Liver (tissue), 9 donors: ENCODE measurements around the gene TTI1. TPM values are rescaled to one million over a fixed set of nuclear protein-coding genes. Genes with fewer than 3 reads are reported as not detected.

Source experiments
- DNase-seq: peaks from one replicate; pipeline ENCODE4 v3.0.0-alpha.2; 2017; ENCODE audit warnings: low spot score
- H3K27ac ChIP-seq, 2 donors: one replicate each; pipeline ENCODE4 v1.7.0; 2013; ENCODE audit warnings: inconsistent platforms in 2 of 2, low read length in 2 of 2, control low read depth in 1 of 2, low read depth in 1 of 2, mild to moderate bottlenecking in 1 of 2
- H3K27me3 ChIP-seq, 4 donors: one replicate each; pipeline versions ENCODE4 v1.6.1 to v1.7.0; 2013; ENCODE audit warnings: low read length in 3 of 4, inconsistent platforms in 1 of 4, mild to moderate bottlenecking in 1 of 4, moderate library complexity in 1 of 4; ENCODE audit not compliant: control insufficient read depth in 4 of 4, insufficient read depth in 4 of 4
- H3K36me3 ChIP-seq, 4 donors: one replicate each; pipeline versions ENCODE4 v1.6.1 to v1.7.0; 2013; ENCODE audit warnings: low read length in 3 of 4, mild to moderate bottlenecking in 3 of 4, low read depth in 1 of 4, moderate library complexity in 1 of 4; ENCODE audit not compliant: control insufficient read depth in 4 of 4, insufficient read depth in 3 of 4
- H3K4me1 ChIP-seq, 4 donors: one replicate each; pipeline versions ENCODE4 v1.6.1 to v1.7.0; 2013; ENCODE audit warnings: low read length in 3 of 4, mild to moderate bottlenecking in 3 of 4, moderate library complexity in 1 of 4; ENCODE audit not compliant: control insufficient read depth in 4 of 4, insufficient read depth in 4 of 4
- H3K4me3 ChIP-seq, 3 donors: one replicate each; pipeline versions ENCODE4 v1.6.1 to v1.7.0; 2013; ENCODE audit warnings: low read length in 3 of 3, control low read depth in 1 of 3, low read depth in 1 of 3, mild to moderate bottlenecking in 1 of 3
- H3K9ac ChIP-seq, 2 donors: one replicate each; pipeline ENCODE4 v1.7.0; 2013; ENCODE audit warnings: low read length in 2 of 2, mild to moderate bottlenecking in 2 of 2, moderate library complexity in 2 of 2, control low read depth in 1 of 2, low read depth in 1 of 2
- H3K9me3 ChIP-seq, 4 donors: one replicate each; pipeline versions ENCODE4 v1.6.1 to v1.7.0; 2013; ENCODE audit warnings: low read length in 3 of 4; ENCODE audit not compliant: control insufficient read depth in 4 of 4
- ATF3 ChIP-seq: IDR thresholded peaks from 2 replicates; pipeline ENCODE4 v1.6.1; 2016; ENCODE audit warnings: antibody characterized with exemption
- EGR1 ChIP-seq, 2 donors: IDR thresholded peaks; 2 replicates each; pipeline ENCODE4 v1.6.1; 2016 to 2018; ENCODE audit warnings: antibody characterized with exemption in 2 of 2, low read depth in 2 of 2
- FOXA2 ChIP-seq: IDR thresholded peaks from 2 replicates; pipeline ENCODE4 v1.6.1; 2016; ENCODE audit warnings: antibody characterized with exemption
- GABPA ChIP-seq, 2 donors: IDR thresholded peaks in 1 of 2; conservative IDR thresholded peaks in 1 of 2; 2 replicates each; pipeline ENCODE4 v1.6.1; 2016; ENCODE audit warnings: antibody characterized with exemption in 2 of 2, mild to moderate bottlenecking in 1 of 2, moderate library complexity in 1 of 2
- HNF4A ChIP-seq, 2 donors: conservative IDR thresholded peaks; 2 replicates each; pipeline ENCODE4 v1.6.1; 2016; ENCODE audit warnings: antibody characterized with exemption in 2 of 2, mild to moderate bottlenecking in 2 of 2
- HNF4G ChIP-seq: IDR thresholded peaks from 2 replicates; pipeline ENCODE4 v1.6.1; 2016; ENCODE audit warnings: antibody characterized with exemption
- JUND ChIP-seq, 2 donors: IDR thresholded peaks; 2 replicates each; pipeline ENCODE4 v1.6.1; 2016; ENCODE audit warnings: antibody characterized with exemption in 2 of 2
- MAX ChIP-seq: IDR thresholded peaks from 2 replicates; pipeline ENCODE4 v1.6.1; 2016; ENCODE audit warnings: antibody characterized with exemption
- NR2F2 ChIP-seq: IDR thresholded peaks from 2 replicates; pipeline ENCODE4 v1.6.1; 2016; ENCODE audit warnings: antibody characterized with exemption
- RAD21 ChIP-seq, 2 donors: IDR thresholded peaks; 2 replicates each; pipeline ENCODE4 v1.6.1; 2016; ENCODE audit warnings: antibody characterized with exemption in 2 of 2, mild to moderate bottlenecking in 2 of 2
- REST ChIP-seq: IDR thresholded peaks from 2 replicates; pipeline ENCODE4 v1.6.1; 2016; ENCODE audit warnings: antibody characterized with exemption, mild to moderate bottlenecking
- RXRA ChIP-seq, 2 donors: IDR thresholded peaks; 2 replicates each; pipeline ENCODE4 v1.6.1; 2017 to 2018; ENCODE audit warnings: antibody characterized with exemption in 2 of 2, mild to moderate bottlenecking in 1 of 2
- SP1 ChIP-seq: IDR thresholded peaks from 2 replicates; pipeline ENCODE4 v1.6.1; 2018; ENCODE audit warnings: antibody characterized with exemption, mild to moderate bottlenecking
- YY1 ChIP-seq: IDR thresholded peaks from 2 replicates; pipeline ENCODE4 v1.6.1; 2016; ENCODE audit warnings: antibody characterized with exemption, mild to moderate bottlenecking
- WGBS: extraction: QIAGEN DNeasy Blood & Tissue Kit; methylation state at CpG from one replicate; pipeline ENCODE4 v1.1.7; 2013; 5-methylcytosine and 5-hydroxymethylcytosine counted together
- polyA plus RNA-seq, 2 donors: library from polyadenylated mRNA; stranded (reverse) in 1 of 2; unstranded in 1 of 2; fragments of 200-250 nt in 1 of 2; fragments of >200 nt in 1 of 2; fragmentation: Nextera tagmentation in 1 of 2; extraction: Ambion mirVana in 1 of 2; gene quantifications; one replicate each; pipeline versions ENCODE4 v1.2.1 to v1.2.3, GENCODE V29; 2013 to 2015
- total RNA-seq, 2 donors: library from RNA; depleted of rRNA; stranded (reverse); fragments of >200 nt; gene quantifications; one replicate each; pipeline ENCODE4 v1.2.3, GENCODE V29; 2014
- TF ChIP-seq, protein P1 (sequence below): fragments of 150-350 bp; IDR thresholded peaks from 2 replicates; pipeline ENCODE4 v1.5.1; 2017; ENCODE audit warnings: improper control_type of control experiment, low read depth, low read length; ENCODE audit not compliant: missing input control
- TF ChIP-seq, protein P2 (sequence below): IDR thresholded peaks from 2 replicates; pipeline ENCODE4 v1.6.1; 2016; ENCODE audit warnings: antibody characterized with exemption
- donor health status: healthy.
- donor health status: healthy.
- donor health status: healthy.
- donor health status: healthy.
- donor health status: healthy.

Gene TTI1
- total and polyA plus RNA-seq, 4 donors = 4.6 to 20.4 (median 11.3) TPM

DNA sequence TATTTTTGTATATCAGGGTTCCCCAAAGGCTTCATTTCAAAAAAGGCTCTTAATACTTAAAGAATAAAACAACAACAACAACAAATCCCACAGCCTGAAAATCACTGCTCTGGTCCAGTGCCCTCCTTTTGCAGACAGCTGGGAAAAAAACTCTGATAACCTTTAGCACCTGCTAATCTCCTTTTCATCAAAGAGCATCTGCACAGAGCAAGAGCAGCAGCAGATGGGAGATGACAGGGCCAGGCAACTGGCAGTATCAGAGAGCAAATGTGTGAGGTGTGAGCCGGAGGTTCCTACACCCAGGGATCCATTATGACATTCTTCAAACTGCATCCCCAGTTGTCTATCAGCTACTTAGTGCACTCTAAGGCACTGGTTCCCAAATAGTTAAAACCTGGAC lies 25.7 kb downstream of the TTI1 start:
- peaks cover 4 to 29% (median 21%) of the 10 kb centered on the region in 4 donors for H3K36me3 ChIP-seq

GRCh38 chr20:38005903-38006302 lies 27.4 kb downstream of the TTI1 start:
- TF ChIP-seq MAX = no peak
- no peak for TF ChIP-seq FOXA2
- no peak for TF ChIP-seq HNF4G
- no peak for TF ChIP-seq HNF4A (conservative IDR thresholded peaks at IDR 0.05)
- no peak for TF ChIP-seq NR2F2
- no peak for TF ChIP-seq JUND (IDR thresholded peaks at IDR 0.05)
- no peak for TF ChIP-seq RAD21 (IDR thresholded peaks at IDR 0.05)
- no peak for TF ChIP-seq RXRA (IDR thresholded peaks at IDR 0.05)
- no peak for TF ChIP-seq SP1
- TF ChIP-seq GABPA (IDR thresholded peaks at IDR 0.05 in 1 of 2, conservative IDR thresholded peaks at IDR 0.05 in 1 of 2) = no peak
- TF ChIP-seq REST = no peak
- TF ChIP-seq, protein P1, sequence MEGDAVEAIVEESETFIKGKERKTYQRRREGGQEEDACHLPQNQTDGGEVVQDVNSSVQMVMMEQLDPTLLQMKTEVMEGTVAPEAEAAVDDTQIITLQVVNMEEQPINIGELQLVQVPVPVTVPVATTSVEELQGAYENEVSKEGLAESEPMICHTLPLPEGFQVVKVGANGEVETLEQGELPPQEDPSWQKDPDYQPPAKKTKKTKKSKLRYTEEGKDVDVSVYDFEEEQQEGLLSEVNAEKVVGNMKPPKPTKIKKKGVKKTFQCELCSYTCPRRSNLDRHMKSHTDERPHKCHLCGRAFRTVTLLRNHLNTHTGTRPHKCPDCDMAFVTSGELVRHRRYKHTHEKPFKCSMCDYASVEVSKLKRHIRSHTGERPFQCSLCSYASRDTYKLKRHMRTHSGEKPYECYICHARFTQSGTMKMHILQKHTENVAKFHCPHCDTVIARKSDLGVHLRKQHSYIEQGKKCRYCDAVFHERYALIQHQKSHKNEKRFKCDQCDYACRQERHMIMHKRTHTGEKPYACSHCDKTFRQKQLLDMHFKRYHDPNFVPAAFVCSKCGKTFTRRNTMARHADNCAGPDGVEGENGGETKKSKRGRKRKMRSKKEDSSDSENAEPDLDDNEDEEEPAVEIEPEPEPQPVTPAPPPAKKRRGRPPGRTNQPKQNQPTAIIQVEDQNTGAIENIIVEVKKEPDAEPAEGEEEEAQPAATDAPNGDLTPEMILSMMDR = no peak
- TF ChIP-seq, protein P2, sequence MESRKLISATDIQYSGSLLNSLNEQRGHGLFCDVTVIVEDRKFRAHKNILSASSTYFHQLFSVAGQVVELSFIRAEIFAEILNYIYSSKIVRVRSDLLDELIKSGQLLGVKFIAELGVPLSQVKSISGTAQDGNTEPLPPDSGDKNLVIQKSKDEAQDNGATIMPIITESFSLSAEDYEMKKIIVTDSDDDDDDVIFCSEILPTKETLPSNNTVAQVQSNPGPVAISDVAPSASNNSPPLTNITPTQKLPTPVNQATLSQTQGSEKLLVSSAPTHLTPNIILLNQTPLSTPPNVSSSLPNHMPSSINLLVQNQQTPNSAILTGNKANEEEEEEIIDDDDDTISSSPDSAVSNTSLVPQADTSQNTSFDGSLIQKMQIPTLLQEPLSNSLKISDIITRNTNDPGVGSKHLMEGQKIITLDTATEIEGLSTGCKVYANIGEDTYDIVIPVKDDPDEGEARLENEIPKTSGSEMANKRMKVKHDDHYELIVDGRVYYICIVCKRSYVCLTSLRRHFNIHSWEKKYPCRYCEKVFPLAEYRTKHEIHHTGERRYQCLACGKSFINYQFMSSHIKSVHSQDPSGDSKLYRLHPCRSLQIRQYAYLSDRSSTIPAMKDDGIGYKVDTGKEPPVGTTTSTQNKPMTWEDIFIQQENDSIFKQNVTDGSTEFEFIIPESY = no peak
- no peak for TF ChIP-seq ATF3

More for the DNA sequence above, 25.7 kb downstream of the TTI1 start:
- no peak for DNase-seq
- no peak overlapping the region for H3K27ac ChIP-seq
- TF ChIP-seq REST (no peak), YY1 (no peak), NR2F2 (no peak), RXRA (IDR thresholded peaks at IDR 0.05) (no peak), GABPA (IDR thresholded peaks at IDR 0.05 in 1 of 2, conservative IDR thresholded peaks at IDR 0.05 in 1 of 2) (no peak), HNF4A (conservative IDR thresholded peaks at IDR 0.05) (no peak), MAX (no peak), EGR1 (IDR thresholded peaks at IDR 0.05; ENCODE audit: low read depth in 2 of 2) (no peak)
- H3K4me3 ChIP-seq = no peak overlapping the region
- 100% methylated on average over 1 of the region's 1 CpG for WGBS
- no peak overlapping the region for H3K9ac ChIP-seq
- H3K4me1 ChIP-seq = no peaks in the 10 kb centered on the region
- no peaks in the 10 kb centered on the region for H3K9me3 ChIP-seq
- no peaks in the 10 kb centered on the region for H3K27me3 ChIP-seq

More at GRCh38 chr20:38005903-38006302, 27.4 kb downstream of the TTI1 start:
- H3K9me3 ChIP-seq = no peaks in the 10 kb centered on the region
- H3K4me3 ChIP-seq = no peak overlapping the region
- DNase-seq = no peak
- WGBS = 88% methylated on average over 5 of the region's 5 CpGs
- H3K4me1 ChIP-seq = no peaks in the 10 kb centered on the region
- no peaks in the 10 kb centered on the region for H3K27me3 ChIP-seq
- H3K27ac ChIP-seq = no peak overlapping the region
- H3K36me3 ChIP-seq = peaks cover 7 to 29% (median 21%) of the 10 kb centered on the region in 4 donors
- no peak overlapping the region for H3K9ac ChIP-seq
